Mucosa of descending colon (tissue), 3 donors: Measurements from ENCODE around the gene TBCB. TPM values are rescaled to one million over a fixed set of nuclear protein-coding genes. Genes with fewer than 3 reads are reported as not detected.

Experiments
- ATAC-seq: fragments of 200-7000 bp; cut with Tn5 transposase; one replicate; pipeline ENCODE4 v1.9.1; 2020; ENCODE audit warnings: mild to moderate bottlenecking, moderate library complexity
- DNase-seq, 3 donors: peaks; one replicate each; pipeline ENCODE4 v3.0.0-alpha.2; 2020
- H3K36me3 ChIP-seq: fragments of 200-600 bp; one replicate; pipeline ENCODE4 v1.8.0; 2021; ENCODE audit warnings: low read depth, mild to moderate bottlenecking
- H3K4me1 ChIP-seq: fragments of 200-600 bp; one replicate; pipeline ENCODE4 v1.8.0; 2021; ENCODE audit warnings: low read depth, mild to moderate bottlenecking
- H3K4me3 ChIP-seq: fragments of 200-600 bp; one replicate; pipeline ENCODE4 v1.8.0; 2021; ENCODE audit warnings: mild to moderate bottlenecking
- H3K9me3 ChIP-seq: fragments of 200-600 bp; one replicate; pipeline ENCODE4 v1.8.0; 2021; ENCODE audit warnings: mild to moderate bottlenecking
- intact Hi-C, 2 donors: fragments of 100-400 bp; cut with DNase I in 1 of 2; cut with micrococcal nuclease in 1 of 2; formaldehyde crosslinking; loops; one replicate each; pipeline versions ENCODE4 v1.11.0 to v1.11.1; 2022; cut with DNase I, micrococcal nuclease
- total RNA-seq, 3 donors: library from RNA; stranded (reverse); fragmentation: NEBNext Ultra II Directional in 2 of 3; extraction: Animal tissue kit (Norgen Biotek cat#: 25700) in 2 of 3; gene quantifications; one replicate each; pipeline versions ENCODE4 v1.2.1 to v1.2.4, GENCODE V29; 2021 to 2023
- TF ChIP-seq, protein P1 (sequence below): fragments of 200-600 bp; IDR thresholded peaks from one replicate; pipeline ENCODE4 v1.8.0; 2022; ENCODE audit warnings: antibody characterized with exemption, mild to moderate bottlenecking
- donor health status: DM: no; HTN: no; CAD: no; lungs with moderate emphysema.
- donor health status: DM: no; HTN: no; CAD: no.
- donor health status: DM: no; HTN: yes; CAD: no.

TBCB gene
- total RNA-seq, 3 donors from 2014 or later = 81.9 to 106 (median 90.8) TPM

DNA sequence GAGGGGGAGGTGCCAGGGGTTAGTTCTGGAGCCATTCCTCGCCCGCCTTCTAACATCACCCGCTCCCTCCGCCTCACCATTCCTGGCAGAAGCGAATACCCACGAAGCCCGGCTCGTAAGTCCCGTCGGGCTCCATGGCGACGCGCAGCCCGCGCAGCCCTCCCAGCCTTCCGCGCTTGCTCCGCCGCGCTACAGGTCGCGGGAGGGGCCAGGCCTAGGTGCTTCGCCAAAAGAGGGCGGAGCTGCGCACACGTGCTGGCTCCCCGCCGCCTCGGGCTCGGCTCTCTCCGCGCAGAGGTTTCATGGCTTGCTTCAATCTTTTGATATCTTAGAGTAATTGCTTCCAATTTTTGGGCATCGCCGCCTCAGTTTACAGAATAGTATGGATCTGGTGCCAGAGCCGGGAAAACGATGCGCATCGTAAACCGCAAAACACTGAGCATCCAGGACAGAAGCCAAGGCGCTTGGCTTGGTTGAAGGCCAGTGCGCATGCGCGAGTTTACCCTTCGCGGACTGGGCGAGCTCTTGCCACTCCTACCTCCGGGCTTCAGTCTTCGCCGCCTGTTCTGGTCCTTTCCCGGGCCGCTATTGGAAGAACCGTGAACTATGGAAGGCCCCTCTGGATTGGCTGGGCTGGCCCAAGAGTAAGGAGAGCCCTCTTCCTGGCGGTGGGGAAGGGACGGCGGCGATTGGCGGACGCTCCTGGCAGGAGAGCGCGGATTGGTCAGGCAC is 381 bp upstream of the TBCB start, which contains the start of gene POLR2I:
Gene POLR2I, minus strand, starts transcription at position 155 of the 732 bp plus-strand sequence. Its CDS starts 19 bp downstream, at position 136.
- peaks cover 4% of the 10 kb centered on the region for H3K36me3 ChIP-seq
- peak; percentile 97 to 100 (median 99) for DNase-seq
- intact Hi-C loops = no loop called here
- peaks cover 14% of the 10 kb centered on the region for H3K4me1 ChIP-seq
- TF ChIP-seq, protein P1, sequence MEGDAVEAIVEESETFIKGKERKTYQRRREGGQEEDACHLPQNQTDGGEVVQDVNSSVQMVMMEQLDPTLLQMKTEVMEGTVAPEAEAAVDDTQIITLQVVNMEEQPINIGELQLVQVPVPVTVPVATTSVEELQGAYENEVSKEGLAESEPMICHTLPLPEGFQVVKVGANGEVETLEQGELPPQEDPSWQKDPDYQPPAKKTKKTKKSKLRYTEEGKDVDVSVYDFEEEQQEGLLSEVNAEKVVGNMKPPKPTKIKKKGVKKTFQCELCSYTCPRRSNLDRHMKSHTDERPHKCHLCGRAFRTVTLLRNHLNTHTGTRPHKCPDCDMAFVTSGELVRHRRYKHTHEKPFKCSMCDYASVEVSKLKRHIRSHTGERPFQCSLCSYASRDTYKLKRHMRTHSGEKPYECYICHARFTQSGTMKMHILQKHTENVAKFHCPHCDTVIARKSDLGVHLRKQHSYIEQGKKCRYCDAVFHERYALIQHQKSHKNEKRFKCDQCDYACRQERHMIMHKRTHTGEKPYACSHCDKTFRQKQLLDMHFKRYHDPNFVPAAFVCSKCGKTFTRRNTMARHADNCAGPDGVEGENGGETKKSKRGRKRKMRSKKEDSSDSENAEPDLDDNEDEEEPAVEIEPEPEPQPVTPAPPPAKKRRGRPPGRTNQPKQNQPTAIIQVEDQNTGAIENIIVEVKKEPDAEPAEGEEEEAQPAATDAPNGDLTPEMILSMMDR = no peak
- no peaks in the 10 kb centered on the region for H3K9me3 ChIP-seq
- peak; percentile 90 for ATAC-seq
- peak within 1 kb of the TSS; percentile 45 for H3K4me3 ChIP-seq

DNA sequence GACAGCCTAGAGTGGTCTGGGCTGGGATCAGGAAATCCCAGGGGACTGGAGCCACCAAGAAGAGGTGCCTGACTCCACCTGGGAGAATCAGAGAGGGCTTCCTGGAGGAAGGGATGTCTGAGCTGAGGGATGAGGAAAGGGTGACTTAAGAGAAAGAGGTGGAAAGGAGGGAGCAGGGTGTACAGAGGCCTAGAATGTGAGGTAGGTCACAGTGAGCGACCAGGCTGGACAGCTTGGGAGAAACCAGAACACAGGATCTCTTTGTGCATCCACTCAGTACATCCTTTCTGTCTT is 1.0 kb downstream of the TBCB start:
- TF ChIP-seq, protein P1 = no peak
- peaks cover 14% of the 10 kb centered on the region for H3K4me1 ChIP-seq
- intact Hi-C loops = no loop called here
- DNase-seq = no peak
- H3K36me3 ChIP-seq = peaks cover 4% of the 10 kb centered on the region
- H3K9me3 ChIP-seq = no peaks in the 10 kb centered on the region
- no peak overlapping the region for H3K4me3 ChIP-seq
- ATAC-seq = no peak

DNA sequence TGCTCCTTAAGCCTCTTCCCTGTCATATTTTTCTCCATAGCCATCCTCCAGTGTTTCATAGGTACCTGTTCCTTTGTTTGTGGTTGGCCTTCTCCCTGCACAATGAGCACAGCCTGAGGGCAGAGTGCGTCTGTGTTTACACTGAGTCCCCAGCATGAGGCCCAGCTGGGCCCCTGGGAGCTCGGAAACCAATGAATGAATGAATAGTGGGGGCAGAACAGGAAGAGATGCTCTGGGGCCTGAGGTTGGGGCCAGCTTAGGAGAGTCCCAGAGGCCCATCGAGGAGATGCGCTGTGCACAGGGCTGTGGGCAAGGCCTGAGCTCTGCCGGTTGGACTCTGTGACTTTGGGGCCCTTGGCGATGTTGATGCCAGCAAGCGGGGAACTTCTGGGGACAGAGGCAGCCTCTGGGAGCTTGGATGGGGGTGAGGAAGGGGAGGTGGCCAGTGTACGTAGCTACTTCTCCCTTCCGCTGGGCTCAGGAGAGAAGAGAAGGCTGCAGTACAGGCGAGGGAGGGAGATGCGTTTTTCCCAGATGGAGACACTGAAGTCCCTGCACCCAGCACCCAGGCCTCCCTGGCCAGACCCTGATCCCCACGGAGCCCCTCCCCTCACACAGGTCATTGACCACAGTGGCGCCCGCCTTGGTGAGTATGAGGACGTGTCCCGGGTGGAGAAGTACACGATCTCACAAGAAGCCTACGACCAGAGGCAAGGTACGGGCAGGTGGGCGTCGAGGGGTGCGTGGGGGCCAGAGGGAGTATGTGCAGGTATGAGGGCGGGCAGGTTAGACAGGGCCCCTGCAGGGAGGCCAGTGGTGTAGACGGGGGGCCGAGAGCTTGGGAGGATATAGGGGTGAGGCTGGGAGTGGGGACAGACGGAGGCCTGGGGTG is 5.1 kb downstream of the TBCB start:
- intact Hi-C loops = no loop called here
- no peak for ATAC-seq
- H3K4me3 ChIP-seq = no peak overlapping the region

DNA sequence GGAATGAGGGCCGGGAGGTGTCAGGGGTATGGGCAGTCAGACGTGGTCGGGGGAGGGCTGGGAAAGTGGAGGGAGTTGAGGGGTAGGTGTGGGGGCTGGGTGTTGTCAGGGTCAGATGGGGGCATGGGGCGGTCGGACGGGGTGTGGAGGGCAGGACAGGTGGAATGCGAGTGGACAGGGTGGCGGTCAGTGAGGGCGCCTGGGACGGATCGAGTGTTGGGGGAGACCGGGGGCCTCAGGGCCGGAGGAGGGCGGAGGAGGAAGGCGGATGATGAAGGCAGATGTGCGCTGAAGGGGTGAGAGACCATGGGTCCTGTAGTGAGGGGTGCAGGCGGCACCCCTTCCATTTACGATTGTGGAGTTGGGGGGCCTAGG is 5.7 kb downstream of the TBCB start:
- Histone ChIP-seq H3K4me3 (no peak overlapping the region), H3K36me3 (peaks cover 4% of the 10 kb centered on the region), H3K9me3 (no peaks in the 10 kb centered on the region), H3K4me1 (peaks cover 7% of the 10 kb centered on the region)
- intact Hi-C loops = no loop called here
- ATAC-seq (no peak), DNase-seq (no peak)
- TF ChIP-seq, protein P1 = no peak

More for the DNA sequence above, 5.1 kb downstream of the TBCB start:
- DNase-seq = no peak
- Histone ChIP-seq H3K9me3 (no peaks in the 10 kb centered on the region), H3K4me1 (peaks cover 7% of the 10 kb centered on the region), H3K36me3 (peaks cover 5% of the 10 kb centered on the region)
- TF ChIP-seq, protein P1 = no peak

DNA sequence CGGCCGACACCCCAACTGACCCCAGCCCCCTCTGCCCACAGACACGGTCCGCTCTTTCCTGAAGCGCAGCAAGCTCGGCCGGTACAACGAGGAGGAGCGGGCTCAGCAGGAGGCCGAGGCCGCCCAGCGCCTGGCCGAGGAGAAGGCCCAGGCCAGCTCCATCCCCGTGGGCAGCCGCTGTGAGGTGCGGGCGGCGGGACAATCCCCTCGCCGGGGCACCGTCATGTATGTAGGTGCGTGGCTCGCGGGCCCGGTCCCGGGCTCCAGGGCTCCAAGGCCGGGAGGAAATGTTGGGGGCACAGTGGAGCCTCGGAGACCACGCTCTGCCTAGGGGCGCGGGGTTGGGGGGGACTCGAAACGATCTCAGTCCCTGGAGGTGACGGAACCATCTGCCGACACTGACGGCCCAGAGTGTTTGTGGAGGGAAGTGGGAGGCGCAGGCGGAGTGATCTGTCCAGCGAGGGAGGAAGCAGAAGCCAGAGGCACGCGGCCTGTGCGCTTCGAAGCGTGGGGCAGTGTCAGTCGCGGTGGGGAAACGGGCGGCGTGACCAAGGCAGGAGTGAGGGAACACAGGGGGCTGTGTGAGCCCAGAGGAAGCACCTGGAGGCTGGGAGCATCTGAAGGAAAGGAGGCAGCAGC is 6.3 kb downstream of the TBCB start:
- intact Hi-C loops = no loop called here

More for the DNA sequence above, 6.3 kb downstream of the TBCB start:
- no peak overlapping the region for H3K4me3 ChIP-seq
- ATAC-seq (no peak), DNase-seq (no peak)
- no peaks in the 10 kb centered on the region for H3K9me3 ChIP-seq
- H3K36me3 ChIP-seq = peaks cover 4% of the 10 kb centered on the region
- peaks cover under 1% of the 10 kb centered on the region for H3K4me1 ChIP-seq
- TF ChIP-seq, protein P1 = no peak
